DND-41 (cell line): ENCODE results near the gene FAR2.

Experiments used
- CTCF ChIP-seq: IDR thresholded peaks from 2 replicates; pipeline ENCODE4 v1.5.1; 2012; ENCODE audit warnings: borderline replicate concordance, low read length, moderate library complexity, mild to moderate bottlenecking; ENCODE audit not compliant: poor library complexity, severe bottlenecking; ENCODE audit errors: extremely low read depth
- EZH2 ChIP-seq: IDR thresholded peaks from 3 replicates; pipeline ENCODE4 v1.6.1; 2012; ENCODE audit warnings: borderline replicate concordance, low read depth, mild to moderate bottlenecking, moderate library complexity, low read length, inconsistent platforms; ENCODE audit not compliant: severe bottlenecking

- no peak for TF ChIP-seq CTCF
- no peak for TF ChIP-seq EZH2
These were observed 51.5 kb downstream of the FAR2 start for GRCh38 chr12:29200586-29200985.
